Hindlimb muscle (tissue), 1 donor: ENCODE measurements around the gene CDK5RAP3. TPM values are rescaled to one million over a fixed set of nuclear protein-coding genes. Genes with fewer than 3 reads are reported as not detected.

Experiments
- DNase-seq: peaks from one replicate; pipeline ENCODE4 v3.0.0-alpha.2; 2013
- polyA plus RNA-seq: library from polyadenylated mRNA; unstranded; fragments of 120-200 nt; gene quantifications from one replicate; pipeline ENCODE4 v1.2.1, GENCODE V29; 2013; ENCODE audit not compliant: insufficient read length

CDK5RAP3 gene
- polyA plus RNA-seq, 1 donor = 74.7 TPM

DNA sequence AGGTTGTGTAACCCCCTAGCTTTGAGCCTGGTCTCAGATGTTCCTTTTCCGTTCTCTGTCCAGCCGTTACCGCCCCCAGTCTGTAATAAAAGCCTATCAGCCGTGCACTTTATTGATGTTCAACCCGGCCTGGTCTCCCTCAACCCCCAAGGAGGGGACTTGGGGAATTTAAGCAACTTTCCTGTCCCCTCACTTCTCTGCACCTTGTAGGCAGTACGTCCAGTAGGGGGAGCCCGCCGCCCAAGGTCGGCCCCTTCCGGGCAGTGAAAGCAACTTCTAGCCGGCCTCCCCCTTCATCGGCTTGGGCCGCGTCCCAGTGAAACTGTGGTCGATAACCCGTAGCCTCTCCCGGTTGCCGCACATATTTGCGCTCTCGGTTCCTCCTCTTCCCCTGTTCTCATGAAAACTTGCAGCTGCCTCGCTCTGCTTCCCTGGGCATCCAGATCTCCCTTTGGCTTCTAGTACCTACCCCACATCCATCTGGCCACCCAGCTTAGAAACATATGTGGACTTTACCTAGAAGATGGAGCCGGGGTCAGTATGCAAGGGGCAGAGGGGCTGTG lies 21.6 kb upstream of the CDK5RAP3 start:
- peak; percentile 82 for DNase-seq

DNA sequence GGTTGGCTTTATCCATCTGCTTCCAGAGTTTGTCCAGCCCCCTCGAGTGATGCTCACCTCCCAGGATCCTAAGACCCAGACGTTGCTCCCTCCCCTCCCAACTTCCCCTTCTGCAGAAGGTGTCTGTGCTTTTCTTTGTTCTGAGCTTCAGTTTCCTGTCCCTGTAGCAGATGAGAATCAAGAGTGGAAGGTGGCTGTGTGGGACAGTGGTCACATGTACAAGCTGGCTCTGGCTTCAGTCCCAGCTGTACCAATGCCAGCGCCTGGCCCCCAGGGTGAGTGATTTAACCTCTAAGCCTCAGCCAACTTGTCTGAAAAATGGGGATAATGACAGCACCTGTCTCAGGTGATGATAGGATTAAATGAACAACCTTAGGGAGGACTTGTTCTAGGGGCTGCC lies 21.0 kb upstream of the CDK5RAP3 start:
- no peak for DNase-seq

DNA sequence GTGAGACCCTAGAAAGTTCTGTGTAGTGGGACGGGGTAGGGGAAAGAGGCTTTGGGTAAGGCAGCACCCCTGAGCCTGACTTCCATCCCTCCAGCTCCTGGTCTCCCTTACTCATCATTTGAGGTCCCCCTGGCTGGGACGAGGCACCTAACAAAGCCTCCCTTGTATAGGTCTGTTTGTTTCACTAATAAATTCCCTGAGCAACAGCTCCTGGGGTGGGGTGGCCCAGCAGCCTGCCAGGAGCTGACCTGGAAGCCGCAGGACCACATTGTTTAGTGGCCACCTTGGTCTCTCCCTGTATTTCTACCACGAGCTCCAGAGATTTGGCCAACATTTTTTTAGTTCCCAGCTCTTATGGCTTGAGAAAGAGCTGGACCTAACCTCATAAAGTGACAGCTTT lies 20.5 kb upstream of the CDK5RAP3 start:
- DNase-seq = no peak

DNA sequence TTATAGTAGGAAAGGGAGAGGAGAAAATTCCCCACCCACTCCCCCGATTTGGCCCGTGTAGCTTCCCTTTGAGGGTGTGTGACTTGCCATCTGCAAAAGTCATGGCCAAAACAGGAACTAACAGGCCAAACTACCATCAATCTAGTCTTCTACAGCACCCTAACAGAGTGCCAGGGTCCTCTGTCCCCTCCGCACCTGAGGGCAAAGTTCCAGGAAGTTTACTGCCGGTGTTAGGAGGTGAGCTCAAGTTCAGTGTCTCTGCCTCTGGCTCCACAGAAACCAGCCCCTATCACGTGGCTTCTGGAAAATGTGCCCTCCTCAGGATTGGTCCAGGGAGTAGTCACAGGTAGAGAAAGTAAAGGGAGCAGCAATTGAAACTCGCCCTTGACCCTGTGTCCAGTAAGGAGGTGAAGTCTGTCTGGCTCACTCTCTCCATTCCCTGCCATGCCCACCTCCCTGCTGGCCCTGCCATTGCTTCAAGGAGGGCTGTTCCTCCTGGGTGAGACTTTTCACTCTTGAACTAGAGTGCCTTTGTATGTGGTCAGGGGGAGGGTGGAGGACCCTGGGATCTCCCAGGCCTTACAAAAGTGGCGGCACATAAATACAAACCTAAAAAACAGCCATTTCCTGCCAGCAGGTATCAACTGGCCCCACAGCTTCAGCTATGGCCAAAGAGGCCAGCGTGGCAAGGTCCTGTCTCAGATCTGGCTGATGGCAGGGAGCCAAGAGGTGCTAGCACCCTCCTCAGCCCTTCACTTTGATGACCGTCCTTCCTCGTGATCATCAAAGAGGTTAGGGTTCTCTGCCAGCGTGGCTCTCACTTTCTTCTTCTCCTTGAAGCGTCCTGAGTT lies 18.5 kb upstream of the CDK5RAP3 start:
- DNase-seq = no peak

DNA sequence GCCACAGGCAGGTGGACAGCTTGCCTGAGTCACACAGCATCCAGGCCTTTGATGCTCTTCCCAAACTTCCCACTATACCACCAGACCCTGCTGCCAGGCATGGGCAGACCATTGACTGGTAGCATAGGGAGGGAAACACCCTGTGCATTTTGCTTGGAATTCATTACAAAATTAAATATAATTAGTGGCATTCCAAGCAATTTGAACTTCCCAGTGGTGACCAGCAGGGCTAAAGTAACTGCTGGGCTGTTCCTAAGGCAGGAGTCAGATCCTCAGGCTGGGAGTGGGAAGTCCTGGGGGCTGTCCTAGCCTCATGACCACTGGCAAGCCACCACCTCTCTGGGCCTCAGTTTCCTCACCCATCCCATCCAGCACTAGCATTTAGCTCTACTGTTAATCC lies 17.0 kb upstream of the CDK5RAP3 start:
- no peak for DNase-seq

DNA sequence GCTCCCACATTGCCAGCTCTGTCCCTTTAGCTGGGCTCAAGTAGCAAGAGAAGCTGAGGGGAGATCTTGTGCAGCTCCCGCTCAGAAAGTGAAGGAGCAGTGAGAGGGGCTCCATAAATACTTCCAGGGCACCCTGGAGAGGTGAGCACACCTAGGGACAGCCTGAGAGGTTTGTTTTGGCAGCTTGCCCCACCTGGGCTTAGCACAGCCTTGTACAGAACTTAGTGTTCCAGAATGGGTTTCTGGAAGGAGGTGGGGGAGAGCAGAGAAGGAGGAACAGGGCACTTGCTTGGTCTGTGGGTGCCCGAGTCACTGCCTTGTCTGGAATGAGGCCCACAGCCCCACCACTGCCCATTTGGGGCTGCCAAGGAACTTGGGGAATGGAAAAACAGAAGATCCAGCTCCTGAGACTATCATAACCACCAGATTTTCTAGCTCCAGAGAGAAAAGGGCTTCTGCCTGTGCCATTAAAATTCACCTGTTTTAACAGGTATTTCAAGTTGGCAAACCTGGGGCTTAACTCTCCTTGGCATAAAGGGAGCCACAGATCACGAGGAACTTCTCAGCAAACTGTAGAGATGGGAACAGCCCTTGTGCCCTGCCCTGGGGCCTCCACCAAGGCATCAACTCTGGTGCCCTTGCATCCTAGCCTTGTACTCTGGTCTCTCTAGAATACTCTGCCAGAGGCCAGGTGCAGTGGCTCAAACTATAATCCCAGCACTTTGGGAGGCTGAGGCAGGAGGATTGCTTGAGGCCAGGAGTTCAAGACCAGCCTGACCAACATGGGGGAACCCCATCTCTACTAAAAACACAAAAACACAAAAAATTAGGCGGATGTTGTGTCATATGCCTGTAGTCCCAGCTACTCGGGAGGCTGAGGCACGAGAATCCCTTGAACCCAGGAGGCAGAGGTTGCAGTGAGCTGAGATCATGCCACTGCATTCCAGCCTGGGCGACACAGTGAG lies 15.1 kb upstream of the CDK5RAP3 start:
- DNase-seq = no peak

DNA sequence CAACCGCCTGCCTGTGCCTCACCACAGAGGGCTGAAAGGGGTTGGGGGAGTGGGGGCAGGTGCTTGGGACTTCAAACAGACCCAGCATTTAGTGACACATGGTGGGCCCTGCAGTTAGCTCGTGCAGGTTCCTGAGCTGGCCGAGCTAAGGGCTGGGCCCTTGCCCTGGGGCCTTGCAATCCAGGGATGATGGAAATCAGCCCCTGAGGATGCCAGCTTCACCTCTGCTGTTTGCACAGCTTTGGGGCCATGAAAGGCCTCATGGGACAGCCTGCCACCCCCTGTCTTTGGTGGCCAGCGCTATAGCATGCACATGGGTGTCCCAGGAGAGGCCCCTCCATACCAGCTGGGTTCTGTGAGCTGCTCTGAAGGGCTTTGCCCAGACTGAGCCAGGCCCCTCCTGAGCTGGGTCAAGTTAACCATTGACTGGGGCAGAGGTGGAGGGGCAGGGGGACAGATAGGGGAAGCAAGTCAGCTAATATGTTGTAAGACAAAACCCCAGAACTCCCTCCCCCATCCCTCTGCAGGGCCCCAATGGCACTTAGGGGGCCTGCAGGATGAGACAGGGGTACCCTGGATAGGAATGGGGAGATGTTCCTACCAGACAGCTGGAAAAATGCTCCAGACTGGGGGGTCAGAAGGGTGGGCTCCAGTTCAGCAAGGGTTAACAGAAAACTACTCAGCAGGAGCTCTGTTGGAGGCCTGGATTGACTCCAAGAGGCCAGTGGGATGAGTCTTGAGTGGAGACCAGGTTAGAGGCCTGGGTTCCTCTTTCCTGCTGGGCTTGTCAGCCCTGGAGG lies 13.9 kb upstream of the CDK5RAP3 start:
- DNase-seq = no peak

DNA sequence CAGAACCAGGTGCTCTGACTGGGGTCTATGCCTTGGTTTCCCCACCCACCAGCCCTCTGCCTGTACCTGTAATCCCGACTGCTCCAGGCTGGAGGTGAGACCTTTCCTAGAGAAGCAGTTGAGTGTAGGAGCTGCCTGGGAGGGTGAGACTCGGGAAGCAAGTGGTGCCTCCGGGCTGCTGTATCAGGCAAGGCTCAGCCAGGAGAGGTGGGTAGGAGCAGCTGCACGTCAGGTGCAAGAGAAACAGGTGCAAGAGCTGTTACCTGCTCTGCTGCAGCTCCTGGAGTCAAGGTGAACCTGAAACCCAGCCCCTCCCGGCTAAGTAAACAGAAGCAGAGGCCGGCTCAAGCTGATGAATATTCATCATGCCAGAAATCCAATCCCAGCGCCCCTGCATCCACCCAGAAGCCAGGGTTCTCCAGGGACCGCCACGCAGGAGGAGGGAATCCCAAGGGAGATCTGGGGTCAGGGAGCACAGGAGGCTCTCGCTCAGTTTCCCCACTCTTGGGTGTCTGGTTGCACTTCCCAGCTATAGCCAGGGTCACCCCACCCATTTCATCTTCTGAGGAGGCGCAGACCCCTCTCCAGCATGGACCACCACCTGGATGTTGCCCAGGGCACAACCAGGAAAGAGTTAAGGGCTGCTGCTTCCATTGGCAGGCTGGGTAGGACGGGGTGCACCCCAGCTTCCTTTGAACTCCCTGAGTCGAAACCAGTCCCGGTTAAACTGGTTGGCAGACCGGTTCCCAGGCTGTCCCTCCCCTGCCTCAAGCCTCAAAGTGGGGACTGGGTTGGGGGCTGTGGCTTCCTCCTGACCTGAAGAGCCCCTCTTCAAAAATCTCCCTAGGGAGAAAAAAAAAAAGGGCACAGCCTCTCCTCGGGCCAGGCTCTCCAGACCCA lies 13.1 kb upstream of the CDK5RAP3 start, which contains the start of gene PRR15L:
PRR15L (minus strand) TSS at position 293 of the 900 bp plus-strand sequence. CDS start 4,649 bp downstream, outside the sequence.
- DNase-seq = no peak

DNA sequence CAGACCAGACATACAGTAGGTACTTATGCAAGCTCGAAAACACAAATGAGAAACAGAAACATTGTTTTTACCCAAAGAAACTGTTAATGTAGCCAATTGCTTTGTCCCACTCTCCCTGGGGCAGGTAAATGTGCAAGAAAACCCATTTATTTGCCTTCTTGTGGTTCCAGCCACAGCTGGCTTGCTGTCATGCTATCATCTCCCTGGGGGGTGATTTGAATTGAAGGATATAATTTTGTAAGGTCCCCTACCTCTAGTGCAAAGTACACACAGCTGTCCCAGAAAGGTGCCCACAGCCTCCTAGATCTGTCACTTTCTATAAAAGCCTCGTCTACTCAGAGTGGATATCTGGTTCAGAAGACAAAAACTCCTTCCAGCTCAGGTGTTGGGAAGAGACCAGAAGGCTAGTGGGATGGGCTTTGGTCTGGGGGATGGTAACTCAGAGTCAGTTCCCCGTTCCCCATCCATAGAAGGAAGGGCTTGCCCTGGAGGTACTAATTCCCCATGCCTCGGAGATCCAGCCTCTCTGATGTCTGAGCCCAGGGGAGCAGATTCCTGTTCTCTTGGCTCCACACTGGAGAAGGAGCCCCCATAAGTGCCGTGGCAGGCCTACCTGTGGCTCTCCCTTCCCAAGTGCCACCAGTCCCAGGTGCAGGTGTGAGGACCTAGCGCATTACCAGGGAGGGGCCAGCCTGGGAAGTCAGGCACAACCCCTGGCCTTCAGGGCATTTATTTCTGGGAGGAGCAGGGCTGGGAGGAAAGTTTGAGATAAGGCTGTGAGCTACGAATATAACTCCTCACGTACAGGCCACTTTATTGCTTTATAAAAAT lies 10.9 kb upstream of the CDK5RAP3 start:
- no peak for DNase-seq

DNA sequence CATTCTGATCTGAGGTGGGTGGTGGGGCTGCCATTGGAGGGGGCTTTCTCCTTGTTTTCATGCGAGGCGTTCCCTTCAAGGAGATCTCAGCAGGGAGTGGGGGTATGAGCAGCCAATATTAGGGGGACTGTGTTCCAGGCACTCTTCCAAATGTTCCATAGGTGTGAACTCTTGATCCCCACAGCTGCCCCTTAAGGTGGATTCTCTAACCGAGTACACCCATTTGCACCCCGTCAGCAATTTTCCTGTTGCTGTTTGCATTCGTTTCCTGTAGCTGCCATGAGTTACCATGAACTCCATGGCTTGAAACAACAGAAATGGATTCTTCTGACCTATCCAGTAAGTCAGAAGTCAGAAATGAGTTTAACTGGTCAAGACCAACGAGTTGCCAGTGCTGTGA lies 9.5 kb upstream of the CDK5RAP3 start:
- DNase-seq = no peak

DNA sequence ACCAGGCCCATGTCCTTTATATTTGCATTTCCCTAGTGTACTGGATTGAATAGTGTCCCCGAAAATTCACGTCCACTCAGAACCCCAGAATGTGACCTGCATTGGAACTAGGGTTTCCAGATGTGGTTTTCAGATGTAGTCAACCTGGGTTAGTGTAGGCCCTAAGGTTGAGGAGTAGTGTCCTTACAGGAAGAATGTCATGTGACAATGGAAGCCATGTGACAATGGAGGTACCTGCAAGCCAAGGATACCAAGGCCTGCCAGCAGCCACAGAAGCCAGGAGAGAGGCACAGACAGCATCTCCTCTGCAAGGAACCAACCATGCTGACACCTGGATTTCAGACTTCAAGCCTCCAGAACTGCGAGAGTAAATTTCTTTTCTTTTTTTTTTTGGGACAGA lies 8.0 kb upstream of the CDK5RAP3 start:
- no peak for DNase-seq

DNA sequence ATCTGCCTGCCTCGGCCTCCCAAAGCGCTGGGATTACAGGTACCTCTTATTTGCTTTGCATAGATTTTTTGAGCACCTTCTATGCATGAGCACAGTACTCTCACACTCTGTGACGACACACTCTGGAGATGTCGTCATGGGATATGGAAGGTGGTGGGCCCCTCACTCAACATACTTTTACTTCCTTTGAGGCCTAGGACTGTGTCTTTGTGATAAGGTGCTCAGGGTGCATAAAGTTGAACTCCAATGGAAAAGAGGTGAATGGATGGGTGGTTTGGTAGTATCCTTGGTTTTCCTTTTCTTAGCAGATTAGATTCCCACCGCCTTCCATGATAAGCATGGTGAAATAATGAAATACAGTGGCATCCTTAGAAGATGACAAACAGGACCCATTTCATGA lies 6.1 kb upstream of the CDK5RAP3 start:
- DNase-seq = no peak

DNA sequence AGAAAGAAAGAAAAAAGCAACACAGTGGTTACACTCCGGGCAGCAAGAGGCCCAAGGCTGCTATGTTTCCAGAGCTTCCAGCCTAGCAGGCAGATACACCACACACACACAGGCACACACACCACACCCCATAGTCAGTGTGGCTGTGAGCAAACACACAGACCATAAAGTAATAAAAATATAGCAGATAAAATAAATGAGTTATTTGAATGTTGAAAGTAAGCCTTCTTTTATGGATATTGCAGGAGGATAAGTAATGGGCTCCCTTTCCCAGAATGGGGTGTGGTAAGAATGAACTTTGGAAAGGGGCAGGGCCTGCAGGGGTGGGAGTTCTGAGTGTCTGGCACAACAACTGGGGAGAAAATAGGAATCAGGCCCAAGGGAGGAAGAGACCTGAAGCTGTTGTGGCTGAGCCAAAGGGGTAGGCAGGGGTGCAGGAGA lies 4.8 kb upstream of the CDK5RAP3 start:
- DNase-seq = no peak

DNA sequence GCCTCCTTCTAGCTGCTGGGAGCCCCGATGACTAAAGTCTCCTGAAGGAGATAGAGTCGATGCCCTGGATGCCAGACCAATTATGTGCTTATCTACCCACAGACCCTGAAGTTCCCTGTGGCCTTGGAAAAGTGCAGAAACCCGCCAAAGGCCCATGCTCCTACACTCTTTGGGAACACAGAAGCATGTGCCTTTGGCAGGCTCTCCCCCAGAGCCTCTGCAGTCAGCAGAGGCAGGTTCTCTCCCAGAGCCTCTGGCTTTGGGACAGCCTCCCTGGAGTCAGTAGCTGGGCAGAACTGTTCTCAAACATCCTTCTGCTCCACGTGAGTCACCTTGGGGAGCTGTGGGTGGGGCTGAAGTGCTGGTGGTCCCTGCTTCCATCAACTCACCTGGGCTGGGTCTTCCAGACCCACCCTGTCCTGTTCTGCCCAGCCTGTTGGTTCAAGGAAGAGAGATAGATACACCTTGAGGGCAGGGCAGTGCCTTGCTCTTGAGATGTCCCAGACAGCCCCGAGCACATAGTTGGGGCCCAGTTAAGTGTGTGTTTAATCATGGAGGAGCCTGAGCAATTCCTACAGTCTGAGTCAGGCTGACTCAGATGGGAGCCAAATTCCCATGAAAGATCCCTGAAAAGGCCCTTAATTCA lies 3.2 kb upstream of the CDK5RAP3 start:
- DNase-seq = no peak

DNA sequence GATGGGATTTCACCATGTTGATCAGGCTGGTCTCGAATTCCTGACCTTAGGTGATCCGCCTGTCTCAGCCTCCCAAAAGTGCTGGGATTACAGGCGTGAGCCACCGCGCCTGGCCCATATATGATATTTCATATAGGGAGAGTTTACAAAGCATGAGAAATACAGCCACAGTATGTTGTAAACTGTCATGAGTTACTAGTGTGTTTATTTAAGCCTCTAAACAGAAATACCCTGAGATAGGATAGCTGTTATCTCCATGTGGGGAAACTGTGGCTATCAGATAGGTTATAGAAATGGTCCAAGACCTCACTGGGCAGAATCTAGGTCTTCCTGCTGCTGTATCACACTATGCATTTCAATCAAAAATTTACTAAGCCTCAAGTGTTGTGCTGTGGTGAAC lies 2.1 kb upstream of the CDK5RAP3 start:
- DNase-seq = no peak

DNA sequence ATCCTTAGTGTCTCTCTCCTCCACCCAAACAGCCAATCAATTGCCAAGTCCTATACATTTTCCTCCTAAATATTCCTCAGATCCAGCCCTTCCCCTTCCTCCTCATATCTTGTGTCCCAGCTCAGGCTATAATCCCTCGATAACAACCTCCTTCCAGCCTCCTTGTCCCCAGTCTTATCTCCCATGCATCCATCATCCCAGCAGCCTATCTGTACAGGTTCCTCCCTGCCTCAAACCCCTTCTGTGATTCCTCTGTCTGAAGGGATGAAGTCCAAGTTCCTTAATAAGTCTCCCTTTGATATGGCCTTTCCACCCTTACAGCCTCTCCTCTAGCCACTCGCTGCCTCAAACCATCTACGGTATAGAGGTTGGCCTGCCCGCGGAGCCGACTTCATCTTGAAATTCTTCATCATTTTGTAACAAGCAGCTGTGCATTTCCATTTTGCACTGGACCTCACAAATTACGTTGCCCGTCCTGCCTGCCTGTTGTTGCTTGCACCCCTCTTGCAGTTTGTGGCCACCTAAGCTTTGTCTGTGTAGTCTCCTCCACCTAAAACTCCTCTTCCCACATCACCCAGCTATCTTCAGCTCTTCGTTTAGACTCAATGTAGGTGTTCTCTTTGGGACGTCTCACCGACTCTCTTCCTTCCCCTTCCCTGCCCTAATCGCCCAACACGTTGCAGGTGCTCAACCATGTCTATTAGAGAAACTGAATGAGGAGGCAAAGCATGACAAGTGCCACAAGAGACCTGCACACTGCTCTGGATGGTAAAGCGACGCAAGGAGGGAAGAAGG lies 786 bp upstream of the CDK5RAP3 start:
- DNase-seq = no peak

DNA sequence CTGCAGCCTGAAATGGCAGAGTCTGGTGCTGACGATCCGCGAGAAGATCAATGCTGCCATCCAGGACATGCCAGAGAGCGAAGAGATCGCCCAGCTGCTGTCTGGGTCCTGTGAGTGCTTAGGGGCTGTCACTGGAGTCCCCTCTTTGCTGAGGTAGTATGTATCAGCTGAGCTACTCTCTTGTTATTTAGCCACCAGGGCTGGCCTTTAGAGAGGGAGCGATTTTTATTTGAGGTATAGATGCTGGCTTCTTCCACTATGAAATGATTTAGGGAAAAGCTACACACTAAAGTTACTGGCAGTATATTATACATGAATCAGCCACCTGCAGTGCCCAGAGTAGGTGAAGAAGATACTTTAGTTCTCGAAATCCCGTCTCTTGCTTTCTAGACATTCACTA lies 2.6 kb downstream of the CDK5RAP3 start:
- no peak for DNase-seq

DNA sequence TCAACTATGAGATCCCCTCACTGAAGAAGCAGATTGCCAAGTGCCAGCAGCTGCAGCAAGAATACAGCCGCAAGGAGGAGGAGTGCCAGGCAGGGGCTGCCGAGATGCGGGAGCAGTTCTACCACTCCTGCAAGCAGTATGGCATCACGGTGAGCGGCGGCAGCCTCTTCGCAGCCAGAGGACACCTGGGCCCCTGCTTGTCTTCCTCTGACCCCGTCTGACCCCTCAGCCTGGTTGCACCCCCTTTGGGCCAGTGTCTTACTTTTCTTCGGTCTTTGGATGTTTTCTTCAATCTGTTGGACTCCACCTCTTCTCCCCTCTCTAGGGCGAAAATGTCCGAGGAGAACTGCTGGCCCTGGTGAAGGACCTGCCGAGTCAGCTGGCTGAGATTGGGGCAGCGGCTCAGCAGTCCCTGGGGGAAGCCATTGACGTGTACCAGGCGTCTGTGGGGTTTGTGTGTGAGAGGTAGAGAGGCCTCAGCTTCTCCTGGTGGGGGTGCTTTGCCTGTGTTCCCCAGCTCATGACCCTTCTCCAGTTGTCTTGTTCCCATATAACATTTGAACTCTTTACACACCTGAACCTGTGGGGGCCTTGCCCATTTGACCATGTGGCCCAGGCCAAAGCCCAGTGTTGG lies 4.4 kb downstream of the CDK5RAP3 start:
- DNase-seq = no peak
